Fibroblast of villous mesenchyme (primary cell): ENCODE data around the gene CDC42BPB. TPM values are rescaled to one million over a fixed set of nuclear protein-coding genes. Genes with fewer than 3 reads are reported as not detected.
A peak's percentile ranks its signal among the peaks of the same experiment; 100 is the strongest.
"Not testable (repeated sequence)": the region's sequence is repeated elsewhere in the genome, so short reads cannot be mapped to it uniquely, and the experiment has no call there.

Source experiments
- DNase-seq: peaks from one replicate; pipeline ENCODE4 v3.0.0-alpha.2; 2010; ENCODE audit warnings: low read depth
- H3K4me3 ChIP-seq: 2 replicates; pipeline ENCODE4 v1.5.1; 2011; ENCODE audit warnings: low read depth, mild to moderate bottlenecking, low read length
- total RNA-seq: library from RNA; depleted of rRNA; stranded (reverse); fragments of >200 nt; gene quantifications from 2 replicates; pipeline ENCODE4 v1.2.3, GENCODE V29; 2012
- TF ChIP-seq, protein P1 (sequence below): IDR thresholded peaks from 2 replicates; pipeline ENCODE4 v1.5.1; 2012; ENCODE audit warnings: low read depth, mild to moderate bottlenecking, low read length; ENCODE audit not compliant: insufficient read depth

Gene CDC42BPB
- total RNA-seq, 1 donor = 122 TPM

DNA sequence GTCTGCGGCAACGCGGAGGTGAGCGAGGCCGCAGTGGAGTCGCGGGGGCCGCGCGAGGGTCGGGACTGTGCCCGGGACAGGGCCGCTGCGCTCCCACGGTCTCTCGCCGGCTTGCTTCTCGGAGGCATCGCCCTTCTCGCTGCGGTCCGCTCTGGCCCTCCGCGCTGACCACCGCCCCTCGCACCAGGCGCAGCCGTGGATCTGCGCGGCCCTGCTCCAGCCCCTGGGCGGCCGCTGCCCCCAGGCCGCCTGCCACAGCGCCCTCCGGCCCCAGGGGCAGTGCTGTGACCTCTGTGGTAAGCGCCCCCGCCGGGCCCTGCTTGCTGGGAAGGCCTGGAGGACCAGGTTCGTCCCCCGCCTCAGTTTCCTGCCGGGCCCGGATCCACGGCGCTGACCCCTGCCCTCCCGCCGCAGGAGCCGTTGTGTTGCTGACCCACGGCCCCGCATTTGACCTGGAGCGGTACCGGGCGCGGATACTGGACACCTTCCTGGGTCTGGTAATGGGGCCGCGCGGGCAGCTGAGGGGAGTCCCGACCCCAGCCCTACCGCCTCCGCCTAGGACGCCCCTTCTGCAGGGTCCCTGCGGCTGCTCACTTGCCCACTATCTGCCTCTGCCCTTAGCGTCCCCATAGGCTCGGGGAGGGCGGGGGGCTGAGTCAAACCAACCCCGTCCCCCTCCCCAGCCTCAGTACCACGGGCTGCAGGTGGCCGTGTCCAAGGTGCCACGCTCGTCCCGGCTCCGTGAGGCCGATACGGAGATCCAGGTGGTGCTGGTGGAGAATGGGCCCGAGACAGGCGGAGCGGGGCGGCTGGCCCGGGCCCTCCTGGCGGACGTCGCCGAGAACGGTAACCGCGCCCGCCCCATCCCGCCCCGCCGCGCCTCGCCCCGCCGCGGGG lies 127.9 kb downstream of the CDC42BPB start:
- TF ChIP-seq, protein P1, sequence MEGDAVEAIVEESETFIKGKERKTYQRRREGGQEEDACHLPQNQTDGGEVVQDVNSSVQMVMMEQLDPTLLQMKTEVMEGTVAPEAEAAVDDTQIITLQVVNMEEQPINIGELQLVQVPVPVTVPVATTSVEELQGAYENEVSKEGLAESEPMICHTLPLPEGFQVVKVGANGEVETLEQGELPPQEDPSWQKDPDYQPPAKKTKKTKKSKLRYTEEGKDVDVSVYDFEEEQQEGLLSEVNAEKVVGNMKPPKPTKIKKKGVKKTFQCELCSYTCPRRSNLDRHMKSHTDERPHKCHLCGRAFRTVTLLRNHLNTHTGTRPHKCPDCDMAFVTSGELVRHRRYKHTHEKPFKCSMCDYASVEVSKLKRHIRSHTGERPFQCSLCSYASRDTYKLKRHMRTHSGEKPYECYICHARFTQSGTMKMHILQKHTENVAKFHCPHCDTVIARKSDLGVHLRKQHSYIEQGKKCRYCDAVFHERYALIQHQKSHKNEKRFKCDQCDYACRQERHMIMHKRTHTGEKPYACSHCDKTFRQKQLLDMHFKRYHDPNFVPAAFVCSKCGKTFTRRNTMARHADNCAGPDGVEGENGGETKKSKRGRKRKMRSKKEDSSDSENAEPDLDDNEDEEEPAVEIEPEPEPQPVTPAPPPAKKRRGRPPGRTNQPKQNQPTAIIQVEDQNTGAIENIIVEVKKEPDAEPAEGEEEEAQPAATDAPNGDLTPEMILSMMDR = no peak
- H3K4me3 ChIP-seq = peak overlapping the region; percentile 59
- DNase-seq = no peak

DNA sequence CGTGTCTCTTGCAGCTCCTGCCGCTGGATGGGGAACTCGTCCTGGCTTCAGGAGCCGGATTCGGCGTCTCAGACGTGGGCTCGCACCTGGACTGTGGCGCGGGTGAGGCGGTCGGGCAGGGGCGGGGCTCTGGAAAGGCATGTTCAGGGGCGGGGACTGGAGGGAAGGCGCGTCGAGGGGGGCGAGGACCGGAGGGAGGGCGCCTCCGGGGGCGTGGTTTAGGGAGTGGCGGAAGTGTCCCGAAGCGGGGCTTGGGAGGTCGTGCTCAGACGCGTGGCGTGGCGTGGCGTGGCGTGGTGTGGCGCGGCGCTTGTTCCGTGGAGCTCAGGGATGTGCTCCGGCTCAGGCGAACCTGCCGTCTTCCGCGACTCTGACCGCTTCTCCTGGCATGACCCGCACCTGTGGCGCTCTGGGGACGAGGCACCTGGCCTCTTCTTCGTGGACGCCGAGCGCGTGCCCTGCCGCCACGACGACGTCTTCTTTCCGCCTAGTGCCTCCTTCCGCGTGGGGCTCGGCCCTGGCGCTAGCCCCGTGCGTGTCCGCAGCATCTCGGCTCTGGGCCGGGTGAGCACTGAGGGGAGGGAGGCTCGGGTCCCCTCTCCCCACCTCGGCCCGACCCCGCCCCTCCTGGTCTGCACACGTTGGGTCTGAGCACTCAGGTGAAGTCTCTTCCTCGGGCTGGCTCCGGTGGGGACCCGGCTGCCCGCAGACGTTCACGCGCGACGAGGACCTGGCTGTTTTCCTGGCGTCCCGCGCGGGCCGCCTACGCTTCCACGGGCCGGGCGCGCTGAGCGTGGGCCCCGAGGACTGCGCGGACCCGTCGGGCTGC lies 128.7 kb downstream of the CDC42BPB start:
- peak; percentile 46 for DNase-seq
- peak overlapping the region; percentile 59 for H3K4me3 ChIP-seq
- TF ChIP-seq, protein P1 = no peak

DNA sequence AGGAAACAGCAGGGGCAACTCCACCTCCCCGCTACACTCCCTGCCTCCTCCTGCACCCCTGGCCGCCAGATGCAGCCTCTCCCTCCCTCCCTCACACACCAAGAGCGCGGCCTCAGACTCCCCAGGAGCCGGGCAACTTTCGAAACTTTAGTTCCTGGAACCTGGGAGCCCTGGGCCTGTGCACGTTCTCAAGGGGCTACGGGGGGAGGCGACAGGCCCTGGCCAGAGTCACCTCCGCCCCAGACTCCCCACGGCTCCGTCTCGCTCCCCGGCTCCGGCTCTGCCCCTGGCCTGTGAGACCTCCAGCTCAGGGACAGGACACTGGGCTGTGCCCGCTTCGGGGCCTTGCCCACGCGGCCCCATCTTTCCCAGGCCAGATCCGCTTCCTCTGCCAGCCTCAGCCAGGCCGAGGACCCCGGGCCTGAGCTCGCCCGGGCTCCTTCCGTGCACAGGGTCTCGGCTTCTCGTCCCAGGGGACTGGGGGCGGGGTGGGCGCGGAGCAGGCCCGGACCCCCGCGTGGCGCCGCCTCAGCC lies 129.4 kb downstream of the CDC42BPB start:
- TF ChIP-seq, protein P1 = no peak
- H3K4me3 ChIP-seq = peak overlapping the region; percentile 59
- DNase-seq = no peak

DNA sequence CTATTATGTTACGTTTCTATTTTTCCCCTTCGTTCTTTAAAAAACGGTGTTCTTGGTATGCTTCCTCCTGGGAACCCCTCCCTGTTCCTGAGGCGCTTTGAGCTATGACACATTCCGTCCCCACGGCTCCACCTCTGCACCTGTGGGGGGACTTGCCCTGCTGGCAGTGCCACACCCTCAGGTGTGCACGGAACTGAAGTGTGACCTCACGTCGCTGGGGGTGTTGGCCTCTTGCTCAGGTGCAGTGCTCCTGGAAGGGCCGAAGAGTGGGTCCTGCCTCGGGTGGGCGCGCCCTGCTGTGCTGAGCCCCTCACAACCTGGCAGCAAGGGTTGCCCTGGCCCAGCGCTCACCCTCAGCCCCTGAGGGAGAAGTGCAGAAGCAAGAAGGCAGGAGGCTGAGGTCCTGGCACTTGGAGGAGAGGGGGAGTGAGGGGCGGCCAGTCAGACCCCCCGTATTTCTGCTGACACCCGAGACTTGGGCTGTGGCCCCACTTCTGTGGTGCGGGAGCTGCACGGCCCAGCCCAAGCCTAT lies 129.9 kb downstream of the CDC42BPB start:
- TF ChIP-seq, protein P1 = no peak
- DNase-seq = no peak
- no peak overlapping the region for H3K4me3 ChIP-seq

DNA sequence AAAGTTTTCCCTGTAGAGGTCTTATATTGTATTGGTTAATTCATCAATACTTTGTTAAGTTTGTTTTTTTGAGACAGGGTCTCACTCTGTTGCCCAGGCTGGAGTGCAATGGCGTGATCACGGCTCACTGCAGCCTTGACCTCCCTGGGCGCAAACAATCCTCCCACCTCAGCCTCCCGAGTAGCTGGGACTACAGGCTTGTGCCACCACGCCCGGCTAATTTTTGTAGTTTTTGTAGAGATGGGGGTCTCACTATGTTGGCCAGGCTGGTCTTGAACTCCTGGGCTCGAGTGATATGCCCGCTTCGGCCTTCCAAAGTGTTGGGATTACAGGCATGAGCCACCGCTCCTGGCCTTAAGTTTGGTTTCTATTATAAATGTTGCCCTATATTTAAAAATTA lies 130.5 kb downstream of the CDC42BPB start:
- not testable (repeated sequence) for DNase-seq, H3K4me3 ChIP-seq

DNA sequence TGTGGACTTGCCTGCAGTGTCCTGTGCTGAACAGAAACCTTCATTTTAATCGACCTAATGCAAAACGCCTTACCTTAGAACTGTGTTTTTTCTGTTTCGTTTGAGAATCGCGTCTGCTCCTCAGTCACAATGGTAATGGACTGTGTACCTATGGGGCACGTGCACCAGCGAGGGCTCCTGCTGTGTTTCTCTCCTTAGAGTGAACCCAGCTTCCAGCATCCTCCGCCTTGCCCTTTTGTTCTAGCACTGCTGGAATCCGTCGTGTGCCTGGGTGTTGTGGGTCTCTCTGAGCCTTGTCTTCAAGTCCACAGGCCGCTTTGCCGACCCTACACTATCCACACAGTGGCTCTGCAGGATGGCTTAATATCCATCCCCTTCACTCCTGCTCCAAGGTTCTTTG lies 131.2 kb downstream of the CDC42BPB start:
- TF ChIP-seq, protein P1 = no peak
- no peak for DNase-seq
- H3K4me3 ChIP-seq = no peak overlapping the region

DNA sequence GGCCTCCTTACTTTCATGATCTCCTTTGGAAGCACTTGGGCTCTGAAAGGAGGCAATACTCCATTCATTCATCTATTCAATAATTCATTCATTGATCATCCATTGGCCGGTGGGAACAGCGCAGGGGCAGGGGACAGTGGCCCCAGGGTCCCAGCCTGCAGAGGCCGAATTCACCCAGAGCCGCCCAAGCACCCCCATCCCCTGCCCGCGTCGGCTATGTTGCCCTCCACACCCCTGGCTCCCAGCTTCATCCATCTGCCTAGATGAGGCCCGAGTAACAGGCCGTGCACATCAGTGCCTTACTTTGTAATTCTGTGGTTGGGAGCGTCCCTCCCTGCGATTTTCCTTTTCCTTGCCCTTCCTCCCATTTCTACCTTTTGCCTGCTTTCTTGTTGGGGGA lies 131.7 kb downstream of the CDC42BPB start:
- DNase-seq = no peak
- TF ChIP-seq, protein P1 = no peak
- no peak overlapping the region for H3K4me3 ChIP-seq
